ENCODE measurements around the gene DGLUCY. TPM values are rescaled to one million over a fixed set of nuclear protein-coding genes. Genes with fewer than 3 reads are reported as not detected.
"Not testable (repeated sequence)": the region's sequence is repeated elsewhere in the genome, so short reads cannot be mapped to it uniquely, and the experiment has no call there.

DGLUCY gene
- total RNA-seq, 1 donor: 23.2 TPM

DNA sequence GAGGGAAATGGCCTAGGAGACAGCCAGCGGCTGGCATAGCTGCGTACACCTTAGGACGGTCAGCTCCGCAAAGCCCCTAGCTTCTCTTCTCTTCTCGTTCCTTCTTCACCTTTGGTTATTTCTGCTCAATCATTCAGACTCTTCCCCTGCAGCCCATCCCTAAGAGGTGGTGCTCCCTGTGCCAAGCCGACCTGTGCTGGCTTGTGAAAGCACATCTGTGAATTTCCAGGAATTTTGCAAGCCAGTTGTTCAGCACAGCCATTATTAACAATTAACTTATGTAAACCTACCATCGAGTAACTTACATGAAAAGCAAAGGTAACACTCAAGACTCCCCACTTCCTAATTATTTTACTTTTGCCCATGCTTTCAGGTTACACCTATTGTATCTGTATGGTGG is 151.5 kb downstream of the DGLUCY start:
- H3K4me1 ChIP-seq (ENCODE audit: insufficient read depth, low read length): peaks cover 21% of the 10 kb centered on the region
- no peak overlapping the region for H3K4me3 ChIP-seq (ENCODE audit: low read length)
- H3K9me3 ChIP-seq (ENCODE audit: low read depth, low read length): no peaks in the 10 kb centered on the region
- peaks cover 19% of the 10 kb centered on the region for H3K27me3 ChIP-seq (ENCODE audit: insufficient read depth, low read length)

DNA sequence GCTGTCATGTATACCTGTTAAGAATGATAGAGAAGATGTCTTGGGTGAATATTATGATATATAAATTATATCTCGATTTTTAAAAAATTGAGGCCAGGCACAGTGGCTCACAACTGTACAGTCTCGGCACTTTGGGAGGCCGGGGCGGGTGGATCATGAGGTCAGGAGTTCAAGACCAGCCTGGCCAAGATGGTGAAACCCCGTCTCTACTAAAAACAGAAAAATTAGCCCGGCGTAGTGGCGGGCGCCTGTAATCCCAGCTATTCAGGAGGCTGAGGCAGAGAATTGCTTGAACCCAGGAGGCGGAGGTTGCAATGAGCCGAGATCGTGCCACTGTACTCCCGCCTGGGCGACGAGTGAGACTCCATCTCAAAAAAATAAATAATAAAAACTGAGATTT is 152.4 kb downstream of the DGLUCY start:
- H3K9me3 ChIP-seq (ENCODE audit: low read depth, low read length); H3K4me3 ChIP-seq (ENCODE audit: low read length): not testable (repeated sequence)
- Histone ChIP-seq H3K4me1 (ENCODE audit: insufficient read depth, low read length) (peaks cover 18% of the 10 kb centered on the region), H3K27me3 (ENCODE audit: insufficient read depth, low read length) (peaks cover 19% of the 10 kb centered on the region)

DNA sequence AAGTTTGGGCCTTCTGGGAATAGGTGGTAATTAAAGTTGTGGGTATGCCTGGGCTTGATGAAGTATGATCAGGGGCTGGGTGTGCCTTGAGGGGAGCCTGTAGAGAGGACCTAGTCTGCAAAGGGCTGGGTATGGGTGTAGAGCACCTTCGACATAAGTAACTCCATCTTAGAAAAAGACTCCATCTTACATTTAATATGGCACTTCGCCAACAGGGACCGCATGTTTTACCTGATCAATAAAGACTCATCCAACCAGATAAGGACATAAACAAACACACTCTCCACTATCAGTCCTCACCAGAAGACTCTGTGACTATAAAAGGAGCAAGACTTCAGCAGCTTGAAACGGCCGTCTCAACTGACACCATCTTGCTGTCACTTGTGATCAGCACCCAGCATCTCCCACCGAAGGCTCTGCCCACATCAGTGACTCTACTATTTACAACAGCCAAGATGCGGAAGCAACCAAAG is 154.1 kb downstream of the DGLUCY start:
- Histone ChIP-seq H3K4me3 (ENCODE audit: low read length) (no peak overlapping the region), H3K9me3 (ENCODE audit: low read depth, low read length) (no peaks in the 10 kb centered on the region), H3K27me3 (ENCODE audit: insufficient read depth, low read length) (peaks cover 19% of the 10 kb centered on the region), H3K4me1 (ENCODE audit: insufficient read depth, low read length) (peaks cover 16% of the 10 kb centered on the region)

DNA sequence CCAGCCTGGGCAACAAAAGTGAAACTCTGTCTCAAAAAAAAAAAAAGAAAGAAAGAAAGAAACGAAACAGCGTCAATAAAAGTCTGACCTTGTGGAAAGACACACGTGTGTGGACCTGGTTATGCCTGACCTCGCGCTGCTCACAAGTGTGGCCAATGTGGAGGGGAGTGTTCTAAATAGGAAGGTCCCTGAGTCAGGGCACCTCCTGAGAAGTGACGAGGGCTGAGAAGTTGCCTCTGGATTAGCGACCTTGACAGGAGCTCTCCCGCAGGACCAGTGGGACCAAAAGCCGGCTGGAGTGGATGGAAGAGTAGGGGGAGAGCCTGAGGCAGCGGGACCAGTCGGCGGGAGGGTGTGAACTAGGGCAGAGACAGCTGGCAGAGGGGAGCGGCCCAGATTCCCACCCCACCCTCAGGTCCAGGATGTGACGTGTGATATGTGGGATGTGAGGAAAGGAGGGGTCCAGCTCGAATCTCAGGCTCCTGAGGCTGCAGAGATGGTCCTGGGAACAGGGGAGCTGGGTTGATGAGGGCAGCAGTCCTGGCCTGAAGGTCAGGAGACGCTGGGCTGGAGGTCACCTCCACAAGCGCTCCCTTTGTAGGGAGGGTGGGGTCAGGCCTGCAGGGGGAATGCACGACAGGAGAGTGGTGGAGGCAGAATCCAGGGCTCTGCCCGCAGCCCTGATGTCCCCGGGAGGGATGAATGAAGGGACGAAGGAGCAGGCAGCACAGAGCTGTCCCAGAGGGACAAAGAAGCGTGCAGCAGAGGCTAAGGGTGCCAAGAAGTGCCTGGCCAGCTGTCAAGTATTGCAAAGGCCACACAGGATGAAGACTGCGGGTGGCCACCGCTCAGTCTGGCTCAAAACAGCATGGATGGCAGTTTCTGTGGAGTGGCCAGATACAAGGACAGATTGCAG is 155.5 kb downstream of the DGLUCY start:
- Histone ChIP-seq H3K4me3 (ENCODE audit: low read length) (no peak overlapping the region), H3K4me1 (ENCODE audit: insufficient read depth, low read length) (peaks cover 9% of the 10 kb centered on the region), H3K9me3 (ENCODE audit: low read depth, low read length) (no peaks in the 10 kb centered on the region)

DNA sequence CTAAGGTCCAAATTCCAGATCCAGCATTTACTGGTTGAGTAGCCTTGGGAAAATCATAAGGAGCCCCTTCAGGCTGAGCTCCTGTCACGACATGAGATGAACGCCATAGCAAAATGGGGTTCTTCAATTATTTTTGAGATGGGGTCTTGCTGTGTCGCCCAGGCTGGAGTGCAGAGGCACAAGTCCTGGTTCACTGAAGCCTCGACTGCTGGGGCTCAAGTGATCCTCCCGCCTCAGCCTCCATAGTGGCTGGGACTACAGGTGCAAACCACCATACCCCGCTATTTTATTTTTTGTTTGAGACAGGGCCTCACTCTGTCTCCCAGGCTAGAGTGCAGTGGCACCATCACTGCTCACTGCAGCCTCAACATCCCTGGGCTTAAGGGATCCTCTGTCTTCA is 156.3 kb downstream of the DGLUCY start:
- no peak overlapping the region for H3K4me3 ChIP-seq (ENCODE audit: low read length)
- peaks cover under 1% of the 10 kb centered on the region for H3K4me1 ChIP-seq (ENCODE audit: insufficient read depth, low read length)
- H3K27me3 ChIP-seq (ENCODE audit: insufficient read depth, low read length): peaks cover 4% of the 10 kb centered on the region
- no peaks in the 10 kb centered on the region for H3K9me3 ChIP-seq (ENCODE audit: low read depth, low read length)

More for the DNA sequence above, 155.5 kb downstream of the DGLUCY start:
- H3K27me3 ChIP-seq (ENCODE audit: insufficient read depth, low read length): peaks cover 10% of the 10 kb centered on the region

DNA sequence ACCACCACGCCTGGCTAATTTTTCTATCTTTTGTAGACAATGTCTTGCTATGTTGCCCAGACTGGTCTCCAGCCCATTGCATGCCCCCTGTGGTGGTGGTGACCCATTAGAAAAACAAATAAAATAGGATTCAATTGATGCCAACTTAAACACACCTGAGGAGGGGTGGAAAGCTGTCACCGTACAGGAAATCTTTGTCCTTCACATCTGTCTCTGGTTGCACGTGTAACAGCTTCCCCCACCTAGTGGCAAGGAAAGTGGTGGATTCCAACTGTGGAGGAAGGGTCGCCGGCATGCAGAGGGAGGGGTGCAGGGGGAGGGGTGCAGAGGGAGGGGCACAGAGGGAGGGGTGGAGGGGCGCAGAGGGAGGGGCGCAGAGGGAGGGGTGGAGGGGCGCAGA is 156.7 kb downstream of the DGLUCY start:
- no peak overlapping the region for H3K4me3 ChIP-seq (ENCODE audit: low read length)
- H3K27me3 ChIP-seq (ENCODE audit: insufficient read depth, low read length): no peaks in the 10 kb centered on the region
- no peaks in the 10 kb centered on the region for H3K9me3 ChIP-seq (ENCODE audit: low read depth, low read length)
- no peaks in the 10 kb centered on the region for H3K4me1 ChIP-seq (ENCODE audit: insufficient read depth, low read length)

DNA sequence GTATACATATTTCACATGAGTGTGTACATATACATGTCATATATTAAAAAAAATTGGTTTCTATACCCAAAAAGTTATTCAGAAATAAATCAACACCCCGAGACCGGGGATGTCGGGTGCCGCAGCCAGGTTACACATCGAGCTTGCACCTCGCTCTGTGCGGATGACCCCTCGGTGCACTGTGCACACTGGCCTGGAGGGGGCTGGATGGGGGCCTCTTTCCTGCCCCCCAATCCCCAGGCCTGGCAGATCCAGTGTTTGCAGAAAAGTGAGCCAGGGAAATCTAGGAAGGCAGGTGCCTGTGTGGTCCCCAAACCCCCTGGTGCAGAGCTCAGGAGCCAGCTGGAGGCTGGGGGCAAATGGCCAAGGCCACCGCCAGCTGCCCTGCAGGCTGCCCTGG is 157.8 kb downstream of the DGLUCY start:
- H3K4me1 ChIP-seq (ENCODE audit: insufficient read depth, low read length): no peaks in the 10 kb centered on the region
- H3K9me3 ChIP-seq (ENCODE audit: low read depth, low read length): no peaks in the 10 kb centered on the region
- H3K27me3 ChIP-seq (ENCODE audit: insufficient read depth, low read length): no peaks in the 10 kb centered on the region
- H3K4me3 ChIP-seq (ENCODE audit: low read length): no peak overlapping the region

DNA sequence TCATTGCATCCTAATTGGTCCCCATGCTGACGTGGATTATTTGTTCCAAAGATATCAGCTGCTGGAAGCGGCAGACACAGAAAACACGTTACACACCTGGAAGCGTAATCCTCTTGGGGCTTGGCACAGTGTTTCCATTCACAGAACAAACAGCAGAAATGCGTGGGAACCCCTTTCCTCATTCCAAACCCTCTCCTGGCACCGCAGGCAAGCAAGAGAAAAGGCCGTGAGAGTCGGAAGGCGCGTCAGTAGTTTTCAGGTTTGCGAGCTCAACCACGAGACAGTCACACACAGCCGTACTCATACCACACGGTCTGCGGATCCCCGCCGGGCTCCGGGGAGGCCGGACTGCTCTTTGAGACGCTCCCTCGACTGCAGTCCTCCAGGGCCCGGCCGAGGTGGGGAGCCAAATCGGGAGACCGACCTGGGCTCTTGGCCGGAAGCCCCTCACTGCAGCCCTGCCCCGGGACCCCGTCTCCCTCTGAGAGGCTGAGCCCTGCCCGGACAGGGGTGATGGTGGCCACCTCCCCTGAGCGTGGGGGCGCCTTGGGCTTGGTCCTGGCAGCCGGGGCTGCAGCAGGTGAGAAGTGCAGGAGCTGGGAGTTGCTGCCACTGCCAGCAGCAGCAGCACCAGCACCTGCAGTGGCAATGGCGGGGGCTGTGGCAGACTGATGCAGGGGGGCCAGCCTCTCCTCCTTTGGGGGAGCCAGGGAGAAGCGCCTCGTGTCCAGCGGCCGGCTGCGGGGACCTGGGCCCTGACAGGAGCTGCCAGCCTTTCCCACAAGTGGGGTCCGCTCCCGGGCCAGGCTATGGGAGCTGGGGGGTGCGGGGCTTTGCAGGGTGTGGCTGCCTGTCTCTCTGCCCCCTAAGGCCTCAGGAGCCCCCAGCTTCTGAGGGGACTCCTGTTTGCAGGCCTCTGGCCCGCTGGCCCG is 158.7 kb downstream of the DGLUCY start:
- no peaks in the 10 kb centered on the region for H3K27me3 ChIP-seq (ENCODE audit: insufficient read depth, low read length)
- H3K4me3 ChIP-seq (ENCODE audit: low read length): no peak overlapping the region
- H3K4me1 ChIP-seq (ENCODE audit: insufficient read depth, low read length): no peaks in the 10 kb centered on the region
- no peaks in the 10 kb centered on the region for H3K9me3 ChIP-seq (ENCODE audit: low read depth, low read length)

DNA sequence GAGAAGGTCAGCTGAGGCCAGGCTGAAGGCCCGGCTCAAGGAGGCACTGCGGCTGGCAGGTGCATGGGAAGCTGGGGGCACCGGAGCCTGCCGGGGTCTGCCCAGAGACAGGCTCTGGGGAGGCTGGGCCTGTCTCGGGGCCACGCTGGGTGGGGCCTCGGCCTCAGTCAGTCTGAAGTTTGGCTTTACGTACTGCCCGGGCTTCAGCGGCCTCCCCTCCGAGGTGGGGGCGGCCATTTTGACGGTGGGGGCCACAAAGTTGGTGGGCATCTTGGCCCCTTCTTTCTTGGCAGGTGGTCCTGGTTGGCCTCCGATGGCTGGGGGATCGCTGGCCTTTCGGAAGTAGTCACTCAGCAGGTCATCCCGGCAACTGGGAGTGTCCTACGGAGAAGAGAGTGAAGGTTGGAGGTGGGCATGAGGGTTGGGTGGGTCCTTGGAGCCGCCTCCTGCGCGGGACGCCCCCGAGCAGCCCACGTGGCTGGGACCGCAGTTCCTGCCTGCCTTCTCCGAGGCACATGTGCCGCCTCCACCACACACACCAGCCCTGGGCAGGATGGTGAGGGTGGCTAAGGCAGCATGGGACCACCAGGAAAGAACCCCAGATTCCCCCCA is 159.5 kb downstream of the DGLUCY start:
- no peak overlapping the region for H3K4me3 ChIP-seq (ENCODE audit: low read length)
- H3K27me3 ChIP-seq (ENCODE audit: insufficient read depth, low read length): no peaks in the 10 kb centered on the region
- H3K4me1 ChIP-seq (ENCODE audit: insufficient read depth, low read length): no peaks in the 10 kb centered on the region
- no peaks in the 10 kb centered on the region for H3K9me3 ChIP-seq (ENCODE audit: low read depth, low read length)

DNA sequence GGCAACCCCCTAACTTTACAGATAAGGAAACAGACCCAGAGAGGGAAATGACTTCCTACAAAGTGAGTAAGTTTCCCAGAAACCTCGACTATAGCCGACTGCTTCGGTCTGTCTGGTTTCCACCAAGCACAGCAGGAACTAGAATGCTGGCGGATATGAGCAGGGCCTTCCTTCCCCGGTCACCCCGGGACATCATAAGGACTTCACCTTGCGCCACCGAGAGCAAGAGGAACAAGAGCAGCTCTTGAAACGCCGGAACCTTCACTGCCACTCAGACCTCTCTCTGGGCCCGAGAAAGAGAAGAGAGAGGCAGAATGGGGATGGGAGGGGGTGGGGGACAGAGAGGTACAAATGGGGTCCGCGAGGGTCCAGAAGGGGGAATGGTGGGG is 160.0 kb downstream of the DGLUCY start:
- no peaks in the 10 kb centered on the region for H3K27me3 ChIP-seq (ENCODE audit: insufficient read depth, low read length)
- no peak overlapping the region for H3K4me3 ChIP-seq (ENCODE audit: low read length)
- H3K4me1 ChIP-seq (ENCODE audit: insufficient read depth, low read length): no peaks in the 10 kb centered on the region
- H3K9me3 ChIP-seq (ENCODE audit: low read depth, low read length): no peaks in the 10 kb centered on the region

DNA sequence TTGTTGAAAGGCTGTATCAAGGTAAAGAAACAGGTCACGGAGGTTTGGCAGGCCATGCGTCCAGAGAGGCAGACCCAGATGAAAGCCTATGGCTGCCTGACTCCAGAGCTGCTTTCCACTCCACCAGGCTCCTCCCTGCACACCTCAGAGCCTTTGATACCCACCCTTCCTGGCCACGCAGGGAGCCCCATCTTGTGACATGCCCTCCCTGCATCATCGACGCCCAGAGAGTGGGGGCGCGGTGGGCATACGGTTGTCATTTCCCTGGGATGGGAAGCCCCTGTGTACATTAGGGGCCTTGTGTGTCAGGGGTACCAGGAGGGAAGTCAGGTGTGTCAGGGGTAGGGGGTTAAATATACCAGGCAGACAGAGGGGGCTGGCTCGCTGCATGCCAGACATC is 160.9 kb downstream of the DGLUCY start:
- Histone ChIP-seq H3K9me3 (ENCODE audit: low read depth, low read length) (no peaks in the 10 kb centered on the region), H3K4me1 (ENCODE audit: insufficient read depth, low read length) (no peaks in the 10 kb centered on the region), H3K4me3 (ENCODE audit: low read length) (no peak overlapping the region), H3K27me3 (ENCODE audit: insufficient read depth, low read length) (no peaks in the 10 kb centered on the region)

Other genes starting within 250 kb of the DGLUCY start
- gene RPS6KA5, start 53.4 kb upstream of the DGLUCY start, total RNA-seq: 12.5 TPM
- gene GPR68, start 130.6 kb downstream of the DGLUCY start, total RNA-seq: 1.7 TPM